PC-9 (cell line): ENCODE results near the gene COL15A1.

Experiments used
- EZH2 ChIP-seq: fragments of 200-600 bp; sonication (generic); IDR thresholded peaks from 2 replicates; pipeline ENCODE4 v1.8.0; 2017; ENCODE audit warnings: antibody characterized with exemption, low read depth
- TF ChIP-seq, protein P1 (sequence below): fragments of 200-600 bp; sonication (generic); conservative IDR thresholded peaks from 2 replicates; pipeline ENCODE4 v1.6.1; 2017; ENCODE audit warnings: mixed run types, antibody characterized with exemption, mild to moderate bottlenecking, moderate library complexity

GRCh38 chr9:99112750-99113413, 169.2 kb downstream of the COL15A1 start:
- TF ChIP-seq, protein P1, sequence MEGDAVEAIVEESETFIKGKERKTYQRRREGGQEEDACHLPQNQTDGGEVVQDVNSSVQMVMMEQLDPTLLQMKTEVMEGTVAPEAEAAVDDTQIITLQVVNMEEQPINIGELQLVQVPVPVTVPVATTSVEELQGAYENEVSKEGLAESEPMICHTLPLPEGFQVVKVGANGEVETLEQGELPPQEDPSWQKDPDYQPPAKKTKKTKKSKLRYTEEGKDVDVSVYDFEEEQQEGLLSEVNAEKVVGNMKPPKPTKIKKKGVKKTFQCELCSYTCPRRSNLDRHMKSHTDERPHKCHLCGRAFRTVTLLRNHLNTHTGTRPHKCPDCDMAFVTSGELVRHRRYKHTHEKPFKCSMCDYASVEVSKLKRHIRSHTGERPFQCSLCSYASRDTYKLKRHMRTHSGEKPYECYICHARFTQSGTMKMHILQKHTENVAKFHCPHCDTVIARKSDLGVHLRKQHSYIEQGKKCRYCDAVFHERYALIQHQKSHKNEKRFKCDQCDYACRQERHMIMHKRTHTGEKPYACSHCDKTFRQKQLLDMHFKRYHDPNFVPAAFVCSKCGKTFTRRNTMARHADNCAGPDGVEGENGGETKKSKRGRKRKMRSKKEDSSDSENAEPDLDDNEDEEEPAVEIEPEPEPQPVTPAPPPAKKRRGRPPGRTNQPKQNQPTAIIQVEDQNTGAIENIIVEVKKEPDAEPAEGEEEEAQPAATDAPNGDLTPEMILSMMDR, result no peak
- TF ChIP-seq EZH2, result no peak
